Measurements from ENCODE around the gene EPOP.

EPOP gene

GRCh38 chr17:38705803-38706504 lies 31.2 kb upstream of the EPOP start:
- DNase-seq (ENCODE audit: low read depth): no peak

GRCh38 chr17:38705523-38705802 lies 30.7 kb upstream of the EPOP start:
- no peak for DNase-seq (ENCODE audit: low read depth)

DNA sequence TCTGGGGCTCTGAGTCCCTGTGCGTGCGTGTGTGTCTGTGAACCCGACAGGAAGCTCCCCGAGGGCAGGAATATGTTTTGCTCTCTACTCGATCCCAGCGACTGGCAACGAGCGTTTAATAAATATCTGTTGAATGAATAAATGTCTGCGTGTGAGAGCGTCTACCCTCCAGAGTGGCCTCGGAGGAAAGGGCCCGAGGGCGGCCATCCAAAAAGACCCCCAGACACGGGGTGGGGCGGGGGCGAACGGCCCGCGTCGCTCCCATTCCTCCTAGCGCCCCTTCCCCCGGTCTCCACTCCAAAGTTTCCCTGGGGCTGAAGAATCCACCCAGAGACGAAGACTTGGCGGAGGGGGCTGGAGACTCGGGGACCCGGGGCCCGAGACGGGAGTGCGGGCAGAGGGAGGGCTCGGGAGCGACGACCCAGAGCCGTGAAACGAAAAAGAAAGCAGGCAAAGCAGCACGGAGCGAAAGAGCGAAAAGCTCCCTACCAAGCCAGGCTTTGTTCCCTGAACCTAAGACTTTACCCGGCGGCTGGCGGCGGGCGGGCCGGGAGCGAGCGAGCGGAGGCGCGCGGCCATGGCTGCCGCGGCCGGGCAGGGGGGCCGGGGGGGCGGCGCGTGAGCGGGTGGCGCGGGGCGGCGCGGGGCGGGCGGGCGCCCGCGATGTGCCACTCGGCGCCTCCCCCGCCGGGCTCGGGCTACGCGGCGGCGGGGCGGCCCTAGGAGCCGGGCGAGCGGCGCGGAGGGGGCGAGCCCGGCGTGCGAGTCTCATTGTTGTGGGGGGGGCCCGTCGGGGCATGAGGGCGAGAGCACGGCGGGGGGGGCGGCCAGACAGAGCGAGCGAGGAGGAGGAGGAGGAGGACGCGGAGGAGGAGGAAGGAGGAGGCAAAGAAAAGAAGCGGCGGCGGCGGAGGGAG lies 30.1 kb upstream of the EPOP start, which contains the start of gene MLLT6:
MLLT6 (plus strand) TSS at position 668 of the 917 bp plus-strand sequence. CDS start 360 bp downstream, outside the sequence.
- DNase-seq (ENCODE audit: low read depth): peak; percentile 51

DNA sequence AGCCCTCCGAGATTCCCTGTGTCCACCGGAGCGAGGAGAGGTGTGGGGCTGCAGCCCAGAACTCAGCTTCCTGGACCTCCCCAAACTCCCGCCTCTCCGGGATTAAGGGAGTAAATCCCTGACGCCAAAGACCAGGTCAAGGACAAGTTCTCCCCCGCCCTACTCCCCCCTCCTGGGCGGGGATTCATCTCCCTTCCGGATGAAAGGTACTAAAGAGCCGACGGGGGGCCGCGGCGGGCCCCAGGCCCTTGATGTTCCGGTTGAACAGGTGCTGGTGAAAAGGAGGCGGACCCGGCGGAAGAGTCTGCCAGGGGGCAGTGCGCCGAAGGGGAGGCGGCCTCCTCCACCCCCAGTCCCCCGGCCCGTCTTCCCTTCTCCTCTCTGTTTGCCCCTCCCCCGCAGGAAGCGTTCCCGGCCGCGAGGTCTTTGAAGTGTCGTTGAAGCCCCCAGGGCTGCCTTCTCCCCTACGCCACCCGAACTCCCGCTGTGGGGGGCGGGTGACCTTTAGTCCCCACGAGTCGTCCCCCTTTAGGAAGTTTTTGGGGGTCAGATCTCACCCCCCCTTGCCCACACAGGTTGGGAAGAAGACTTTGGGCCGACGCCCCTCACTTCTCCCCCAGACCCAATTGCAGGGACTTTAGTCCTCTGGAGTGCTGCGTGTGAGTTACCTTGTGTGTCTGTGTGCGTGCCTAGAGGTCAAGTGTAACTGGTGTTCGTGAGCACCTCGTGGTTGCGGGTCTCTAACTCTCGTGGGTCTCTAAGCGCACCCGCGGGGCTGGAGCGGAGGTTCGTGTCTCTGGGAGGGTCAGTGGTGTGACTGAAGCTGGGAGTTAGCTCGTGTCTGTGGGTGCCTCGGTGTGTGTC lies 29.2 kb upstream of the EPOP start:
- DNase-seq (ENCODE audit: low read depth): peak; percentile 76

DNA sequence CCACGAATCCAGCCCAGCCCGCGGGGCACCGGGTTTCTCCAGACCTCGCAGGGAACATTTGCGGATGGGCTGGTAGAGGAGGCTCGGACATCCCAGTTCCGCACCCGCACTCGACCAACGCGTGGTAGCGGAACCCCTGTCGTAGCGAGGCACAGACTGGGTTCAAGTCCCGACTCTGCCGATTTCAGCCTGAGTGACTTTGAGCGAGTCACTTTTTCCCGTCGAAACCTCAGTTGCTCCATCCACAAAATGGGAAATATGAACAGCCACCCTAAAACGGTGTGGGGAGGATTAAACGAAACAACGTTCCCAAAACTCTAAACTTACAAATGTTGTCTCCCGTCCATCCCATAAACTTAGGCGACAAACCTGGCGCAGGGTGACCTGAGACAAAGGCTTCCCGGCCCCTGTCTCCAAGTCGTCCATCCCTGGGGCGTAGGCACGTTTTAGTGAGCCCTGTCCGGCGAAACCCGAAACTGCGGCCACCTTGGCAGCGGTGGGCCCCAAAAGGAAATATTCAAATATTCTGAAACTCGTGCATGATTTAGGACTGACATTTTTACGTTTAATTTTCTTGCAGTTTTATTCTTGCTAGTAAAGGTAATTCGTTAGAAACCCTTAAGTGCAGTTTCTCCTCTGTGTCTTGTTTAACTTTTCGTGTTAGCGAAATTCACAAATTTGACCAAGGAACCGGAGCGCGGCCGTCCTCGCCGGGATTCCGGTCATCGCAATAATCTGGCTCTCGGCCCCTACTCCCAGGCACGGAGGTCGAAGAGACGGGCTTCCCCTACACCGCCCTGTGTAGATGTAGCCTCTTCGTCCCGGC lies 28.4 kb upstream of the EPOP start:
- no peak for DNase-seq (ENCODE audit: low read depth)

DNA sequence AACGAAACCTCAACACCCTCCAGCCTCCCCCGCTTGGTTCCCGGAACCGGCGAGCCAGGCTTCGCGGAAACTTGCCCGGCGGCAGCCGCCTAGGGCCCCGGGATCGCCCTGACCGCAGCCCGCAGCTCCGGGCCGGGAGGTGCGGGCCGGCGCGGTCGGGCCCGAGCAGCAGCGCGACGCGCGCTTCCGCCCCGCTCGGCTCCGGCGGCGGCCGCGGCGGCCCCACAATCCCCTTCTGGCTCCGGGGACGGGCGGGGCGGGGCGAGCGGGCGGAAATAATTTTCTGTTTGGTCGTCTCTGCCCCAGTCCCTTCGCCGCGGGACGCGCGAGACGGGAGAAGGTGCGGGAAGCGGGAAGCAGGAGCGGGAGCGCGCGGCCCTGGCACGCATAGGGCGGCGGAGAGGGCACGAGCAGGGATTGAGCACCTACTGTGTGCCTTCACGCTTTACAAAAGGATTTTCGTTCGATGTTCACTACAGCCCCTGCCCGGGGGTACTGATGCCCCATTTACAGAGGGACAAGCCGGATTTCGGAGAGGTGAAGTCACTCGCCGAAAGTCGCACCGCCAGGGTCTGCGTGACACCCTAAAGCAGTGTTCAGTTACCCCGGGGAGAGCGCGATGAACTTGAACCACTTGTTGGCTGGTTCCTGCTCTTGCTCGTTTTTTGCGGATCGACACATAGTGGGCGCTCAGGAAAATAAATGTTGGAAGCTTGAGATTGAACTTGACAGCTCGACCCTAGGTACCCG lies 27.6 kb upstream of the EPOP start:
- peak; percentile 61 for DNase-seq (ENCODE audit: low read depth)

- DNase-seq (ENCODE audit: low read depth): peak; percentile 65
These were observed 26.9 kb upstream of the EPOP start for GRCh38 chr17:38701504-38702165.

GRCh38 chr17:38698760-38699159 lies 24.0 kb upstream of the EPOP start:
- DNase-seq (ENCODE audit: low read depth): no peak

GRCh38 chr17:38697061-38697820 lies 22.5 kb upstream of the EPOP start:
- DNase-seq (ENCODE audit: low read depth): no peak

DNA sequence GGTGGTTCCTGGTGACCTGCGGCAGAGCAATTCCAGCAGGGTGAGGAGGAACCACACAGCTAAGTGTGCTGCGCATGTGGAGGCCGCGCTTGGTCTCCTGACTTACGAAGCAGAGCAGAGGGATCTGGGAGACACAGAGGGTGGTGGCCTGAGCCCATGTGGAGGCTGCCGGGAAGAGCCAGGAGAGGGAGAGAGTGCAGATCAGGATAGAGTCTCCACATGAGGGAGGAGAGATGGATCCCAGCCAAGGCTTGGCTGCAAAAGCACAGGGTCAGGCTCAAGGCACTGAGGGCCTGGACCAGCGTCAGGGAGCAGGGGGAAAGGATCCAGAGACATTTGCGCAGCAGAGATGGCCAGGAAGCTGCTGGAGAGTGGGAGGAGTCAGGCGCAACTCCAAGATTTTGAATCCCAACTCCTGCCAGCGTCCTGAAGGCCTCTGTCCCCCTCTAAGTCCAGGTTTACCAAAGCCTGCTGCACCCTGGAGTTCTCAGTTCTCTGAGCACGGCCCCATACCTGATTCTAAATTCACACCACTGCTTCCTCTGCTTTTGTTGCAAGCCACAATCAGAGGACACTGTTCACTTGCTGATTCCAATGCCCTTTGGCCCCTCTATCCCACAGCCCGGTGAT lies 19.1 kb upstream of the EPOP start:
- no peak for DNase-seq (ENCODE audit: low read depth)

GRCh38 chr17:38691154-38691553 lies 16.4 kb upstream of the EPOP start:
- no peak for DNase-seq (ENCODE audit: low read depth)

GRCh38 chr17:38690386-38690785 lies 15.6 kb upstream of the EPOP start:
- DNase-seq (ENCODE audit: low read depth): no peak

GRCh38 chr17:38687286-38687685 lies 12.5 kb upstream of the EPOP start:
- DNase-seq (ENCODE audit: low read depth): no peak

- DNase-seq (ENCODE audit: low read depth): no peak
These were observed 10.7 kb upstream of the EPOP start for GRCh38 chr17:38685491-38685890.

GRCh38 chr17:38681096-38681495 lies 6.3 kb upstream of the EPOP start:
- DNase-seq (ENCODE audit: low read depth): no peak

- DNase-seq (ENCODE audit: low read depth): no peak
These were observed 3.1 kb upstream of the EPOP start for GRCh38 chr17:38677819-38678218.

DNA sequence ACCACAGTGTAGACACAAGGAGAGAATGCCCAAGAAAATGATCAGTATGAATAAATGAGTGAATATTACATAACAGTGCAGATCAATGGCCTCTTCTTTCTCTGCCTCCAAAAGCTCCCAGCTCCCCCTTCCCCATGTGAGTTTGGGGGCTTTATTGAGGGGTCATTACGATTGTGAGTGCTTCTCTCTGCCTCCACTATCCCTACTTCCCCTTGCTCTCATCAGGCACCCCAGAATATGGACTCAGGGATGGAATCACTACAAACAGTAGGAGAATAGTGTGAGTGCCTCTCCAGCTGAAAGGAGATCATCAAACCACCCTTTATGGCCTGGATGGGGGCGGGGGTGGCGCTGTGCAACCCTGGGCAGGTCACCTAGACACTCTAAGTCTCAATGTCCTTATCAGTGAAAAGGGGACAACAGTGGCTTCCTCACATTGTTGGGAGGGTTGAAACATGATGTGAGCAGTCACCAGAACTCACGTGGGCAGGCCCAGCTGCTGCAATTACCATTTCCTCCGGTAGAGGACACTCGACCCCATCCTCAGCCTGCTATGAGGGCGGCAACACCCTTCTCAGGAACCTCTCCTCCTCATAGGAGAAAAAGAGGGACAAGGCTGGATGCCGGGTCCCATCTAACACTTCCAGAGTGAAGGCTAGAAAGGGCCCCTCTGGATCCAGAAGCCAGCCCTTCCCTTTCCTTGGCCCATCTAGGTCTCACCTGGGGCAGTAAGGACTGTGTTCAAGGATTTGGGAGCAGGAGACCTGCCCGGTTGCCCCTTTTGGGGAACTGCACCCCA lies 2.1 kb upstream of the EPOP start:
- peak; percentile 72 for DNase-seq (ENCODE audit: low read depth)

Data from stimulated activated CD8-positive, alpha-beta memory T cell treated with anti-CD3 and anti-CD28 coated beads, Interleukin-7, amount 100 ng/mL, for 24 hours (primary cell).